Stimulated activated naive CD8-positive, alpha-beta T cell treated with anti-CD3 and anti-CD28 coated beads, Interleukin-15, Interleukin-2, amounts not matched to agents 100 ng/mL and 50 ng/mL, for 24 hours (primary cell): ENCODE results near the gene TGM3.

Source experiments
- H3K27ac Mint-ChIP-seq: one replicate; pipeline ENCODE4 v1.8.0; 2021; ENCODE audit warnings: mild to moderate bottlenecking, mixed read lengths
- H3K27me3 Mint-ChIP-seq: one replicate; pipeline ENCODE4 v1.8.0; 2021; ENCODE audit warnings: mixed read lengths
- H3K36me3 Mint-ChIP-seq: one replicate; pipeline ENCODE4 v1.8.0; 2021; ENCODE audit warnings: low read depth, mixed read lengths
- H3K4me1 Mint-ChIP-seq: one replicate; pipeline ENCODE4 v1.8.0; 2021; ENCODE audit warnings: low read depth, mixed read lengths
- H3K4me3 Mint-ChIP-seq: one replicate; pipeline ENCODE4 v1.8.0; 2021; ENCODE audit warnings: mild to moderate bottlenecking, mixed read lengths
- H3K9me3 Mint-ChIP-seq: one replicate; pipeline ENCODE4 v1.8.0; 2021; ENCODE audit warnings: mixed read lengths

The TGM3 gene

DNA sequence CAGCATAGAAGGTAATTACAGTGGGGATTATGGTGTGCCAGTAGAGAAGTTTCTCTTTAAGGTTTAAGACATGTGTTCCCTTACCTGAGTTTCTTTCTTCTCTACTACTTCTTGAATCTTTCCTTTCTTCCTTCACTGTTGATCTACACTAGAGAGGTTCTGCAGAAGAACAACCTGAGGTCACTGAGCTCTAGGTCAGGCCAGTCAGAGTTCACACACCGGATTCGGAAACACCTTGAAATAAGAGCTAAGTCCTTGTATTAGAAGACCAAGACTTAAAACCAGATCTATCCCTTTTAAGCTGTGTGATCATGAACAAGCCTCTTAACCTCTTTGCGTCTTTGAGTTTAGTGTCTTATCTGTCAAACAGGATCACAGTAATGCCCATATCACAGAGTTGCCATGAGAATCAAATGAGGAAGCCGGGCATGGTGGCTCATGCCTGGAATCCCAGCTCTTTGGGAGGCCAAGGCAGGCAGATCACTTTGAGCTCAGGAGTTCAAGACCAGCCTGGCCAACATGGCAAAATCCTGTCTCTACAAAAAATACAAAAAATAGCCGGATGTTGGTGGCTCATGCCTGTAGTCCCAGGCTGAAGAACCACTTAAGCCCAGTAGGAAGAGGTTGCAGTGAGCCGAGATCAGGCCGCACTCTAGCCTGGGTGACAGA is 22.0 kb upstream of the TGM3 start:
- Mint-ChIP-seq H3K27me3 (peaks cover 13% of the 10 kb centered on the region), H3K27ac (no peak overlapping the region), H3K9me3 (no peaks in the 10 kb centered on the region)

GRCh38 chr20:2276015-2276414 is 19.8 kb upstream of the TGM3 start:
- Mint-ChIP-seq H3K27me3 (peaks cover 3% of the 10 kb centered on the region), H3K9me3 (no peaks in the 10 kb centered on the region), H3K4me3 (no peak overlapping the region), H3K27ac (no peak overlapping the region), H3K36me3 (no peaks in the 10 kb centered on the region), H3K4me1 (no peaks in the 10 kb centered on the region)

More for the DNA sequence above, 22.0 kb upstream of the TGM3 start:
- H3K36me3 Mint-ChIP-seq = no peaks in the 10 kb centered on the region
- H3K4me1 Mint-ChIP-seq = no peaks in the 10 kb centered on the region
- H3K4me3 Mint-ChIP-seq = no peak overlapping the region

DNA sequence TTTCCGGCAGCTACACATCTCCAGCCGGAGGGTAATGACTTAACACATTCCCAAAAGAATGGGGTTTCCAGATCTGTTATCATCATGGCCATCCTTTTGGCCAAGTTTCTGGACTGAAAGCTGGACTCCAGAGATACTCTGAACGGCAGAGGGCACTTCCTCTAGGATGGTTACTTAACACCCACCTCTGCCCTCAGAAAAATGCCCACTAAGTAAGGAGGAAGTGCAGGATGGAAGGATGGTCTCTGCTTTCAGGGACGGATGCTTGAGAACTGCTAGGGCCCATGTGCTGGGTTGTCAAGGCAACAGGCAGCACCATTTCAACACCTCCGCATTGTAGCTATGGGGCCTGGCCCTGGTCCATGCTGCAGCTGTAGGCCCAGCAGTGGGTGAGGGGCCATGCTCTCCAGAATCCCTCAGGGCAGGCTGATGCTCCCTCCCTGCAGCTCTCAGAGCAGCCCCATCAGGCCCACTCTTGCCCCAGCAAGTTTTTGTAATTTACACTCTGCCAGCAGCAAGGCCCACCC is 16.5 kb upstream of the TGM3 start:
- Mint-ChIP-seq H3K36me3 (no peaks in the 10 kb centered on the region), H3K4me1 (no peaks in the 10 kb centered on the region), H3K9me3 (no peaks in the 10 kb centered on the region), H3K4me3 (no peak overlapping the region), H3K27ac (no peak overlapping the region), H3K27me3 (peaks cover 3% of the 10 kb centered on the region)

DNA sequence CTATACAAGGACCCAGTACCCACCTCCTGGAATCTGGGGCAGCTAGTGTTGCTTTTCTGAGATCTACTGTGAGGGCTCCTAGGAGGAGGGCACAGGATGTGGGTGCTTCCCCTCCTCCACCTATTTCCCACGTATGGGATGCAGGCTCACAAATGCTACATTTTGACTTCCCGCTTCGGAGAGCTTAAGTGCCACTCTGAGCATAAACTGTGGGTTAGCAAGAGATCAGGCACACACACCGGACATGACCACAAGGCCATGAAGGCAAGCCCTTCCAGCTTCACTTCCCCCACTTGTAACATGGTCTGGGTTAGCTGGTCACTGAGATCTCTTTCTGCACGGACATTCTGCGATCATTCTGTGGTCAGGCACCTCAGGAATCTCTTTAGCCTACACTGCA is 15.7 kb upstream of the TGM3 start:
- no peaks in the 10 kb centered on the region for H3K36me3 Mint-ChIP-seq
- no peaks in the 10 kb centered on the region for H3K4me1 Mint-ChIP-seq
- H3K9me3 Mint-ChIP-seq = no peaks in the 10 kb centered on the region
- H3K27me3 Mint-ChIP-seq = peaks cover 3% of the 10 kb centered on the region
- H3K27ac Mint-ChIP-seq = no peak overlapping the region
- H3K4me3 Mint-ChIP-seq = no peak overlapping the region

DNA sequence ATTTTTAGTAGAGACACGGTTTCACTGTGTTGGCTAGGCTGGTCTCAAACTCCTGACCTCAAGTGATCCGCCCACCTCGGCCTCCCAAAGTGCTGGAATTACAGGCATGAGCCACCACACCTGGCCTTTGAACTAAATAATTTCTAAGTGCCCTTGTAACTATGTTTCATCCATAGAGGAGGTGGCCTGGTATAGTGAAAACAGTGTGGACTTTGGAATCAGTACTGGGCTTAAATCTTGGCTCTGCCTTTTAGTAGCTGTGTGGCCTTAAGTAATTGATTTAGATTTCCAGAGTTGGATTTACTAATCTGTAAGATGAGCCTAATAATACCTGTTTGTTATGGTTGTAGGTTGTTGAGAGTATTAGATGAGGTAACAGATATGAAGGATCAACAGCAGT is 14.2 kb upstream of the TGM3 start:
- no peaks in the 10 kb centered on the region for H3K27me3 Mint-ChIP-seq
- H3K27ac Mint-ChIP-seq = no peak overlapping the region
- H3K4me3 Mint-ChIP-seq = no peak overlapping the region
- H3K4me1 Mint-ChIP-seq = no peaks in the 10 kb centered on the region
- H3K36me3 Mint-ChIP-seq = no peaks in the 10 kb centered on the region
- no peaks in the 10 kb centered on the region for H3K9me3 Mint-ChIP-seq

DNA sequence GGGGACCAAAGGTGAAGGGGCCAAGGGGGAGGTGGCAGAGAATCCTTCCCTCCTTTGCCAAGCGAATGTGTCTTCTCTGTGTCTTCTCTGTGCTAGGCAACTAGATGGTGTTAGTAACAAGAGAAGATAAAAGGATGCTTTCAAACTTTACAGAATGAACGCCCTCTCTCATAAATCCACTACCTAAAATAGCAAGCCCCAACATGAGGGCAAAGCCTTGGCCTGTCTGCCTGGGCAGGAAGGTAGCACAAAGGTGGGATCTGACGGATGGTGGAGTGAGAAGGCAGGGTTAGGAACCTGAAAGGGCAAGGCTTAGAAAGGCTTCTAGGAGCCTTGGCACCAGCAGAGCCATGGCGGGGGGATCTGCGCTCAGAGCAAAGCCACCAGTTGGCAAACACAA is 13.6 kb upstream of the TGM3 start:
- H3K36me3 Mint-ChIP-seq = no peaks in the 10 kb centered on the region
- H3K27ac Mint-ChIP-seq = no peak overlapping the region
- H3K4me1 Mint-ChIP-seq = no peaks in the 10 kb centered on the region
- no peak overlapping the region for H3K4me3 Mint-ChIP-seq
- H3K27me3 Mint-ChIP-seq = no peaks in the 10 kb centered on the region
- no peaks in the 10 kb centered on the region for H3K9me3 Mint-ChIP-seq

DNA sequence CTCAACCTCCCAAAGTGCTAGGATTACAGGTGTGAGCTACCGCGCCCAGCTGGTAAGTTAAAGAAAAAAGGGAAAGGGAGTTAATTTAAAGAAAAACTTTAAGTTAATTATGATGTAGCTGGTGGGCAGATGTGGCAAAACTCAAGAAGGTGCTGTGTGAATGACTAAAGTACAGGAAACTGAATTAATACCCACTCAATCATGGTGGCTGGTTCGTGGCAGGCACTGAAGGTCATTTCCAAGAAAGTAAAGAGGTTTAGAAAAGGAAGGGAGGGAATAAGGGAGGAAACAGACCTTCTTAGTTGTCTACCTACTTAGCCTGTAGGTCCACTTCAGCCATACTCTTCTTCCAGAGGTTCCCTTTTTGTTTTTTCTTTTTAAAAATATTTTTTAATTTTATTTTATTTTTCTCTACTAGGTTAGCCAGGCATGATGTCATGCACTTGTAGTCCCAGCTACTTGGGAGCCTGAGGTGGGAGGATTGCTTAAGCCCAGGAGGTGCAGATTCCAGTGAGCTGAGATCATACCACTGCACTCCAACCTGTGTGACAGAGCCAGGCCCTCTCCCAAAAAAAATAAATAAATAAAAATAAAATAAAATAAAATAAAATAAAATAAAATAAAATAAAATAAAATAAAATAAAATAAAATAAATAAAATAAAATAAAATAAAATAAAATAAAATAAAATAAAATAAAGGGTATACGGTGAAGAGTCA is 11.9 kb upstream of the TGM3 start:
- Mint-ChIP-seq H3K36me3 (no peaks in the 10 kb centered on the region), H3K4me3 (no peak overlapping the region), H3K27ac (no peak overlapping the region), H3K9me3 (no peaks in the 10 kb centered on the region), H3K27me3 (peaks cover 6% of the 10 kb centered on the region), H3K4me1 (peaks cover 4% of the 10 kb centered on the region)

DNA sequence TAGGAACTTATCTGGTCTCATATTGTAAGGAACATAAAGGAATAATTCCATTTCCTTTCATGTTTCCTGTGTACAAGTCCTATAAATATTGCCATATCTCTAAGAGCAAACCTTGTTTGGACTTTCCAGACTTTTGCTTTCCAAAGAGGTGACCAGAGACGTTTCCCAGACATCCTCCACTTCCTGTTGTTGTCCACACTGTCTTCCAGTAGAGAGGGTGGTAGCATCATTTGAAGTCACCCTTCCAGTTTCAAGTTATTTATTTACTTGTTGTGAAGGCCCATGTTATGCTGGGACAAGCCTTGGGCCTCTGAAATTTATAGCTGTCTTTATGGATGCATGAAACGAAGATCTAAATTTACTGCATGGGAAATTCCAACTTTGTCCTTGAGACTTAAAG is 10.6 kb upstream of the TGM3 start:
- Mint-ChIP-seq H3K27ac (no peak overlapping the region), H3K9me3 (no peaks in the 10 kb centered on the region), H3K4me3 (no peak overlapping the region), H3K27me3 (peaks cover 13% of the 10 kb centered on the region), H3K4me1 (peaks cover 11% of the 10 kb centered on the region), H3K36me3 (no peaks in the 10 kb centered on the region)

DNA sequence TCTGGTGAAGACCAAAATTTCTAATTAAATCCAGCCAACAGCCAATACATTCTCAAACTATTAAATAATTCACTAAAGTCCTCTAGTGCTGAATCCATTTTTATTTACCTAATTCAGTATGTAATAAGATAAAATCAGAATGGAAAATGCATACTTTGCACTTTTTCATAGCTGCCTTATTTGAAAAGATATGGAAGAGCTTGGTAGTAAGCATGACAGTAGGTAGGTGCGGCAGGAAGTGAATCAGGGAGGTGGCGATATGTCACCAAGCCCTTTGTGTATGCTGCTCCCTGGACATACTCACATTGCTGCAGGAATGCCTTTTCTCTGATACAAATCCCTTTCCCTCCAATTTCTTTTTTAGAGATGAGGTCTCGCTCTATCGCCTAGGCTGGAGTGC is 10.2 kb upstream of the TGM3 start:
- Mint-ChIP-seq H3K27ac (no peak overlapping the region), H3K4me3 (no peak overlapping the region), H3K9me3 (no peaks in the 10 kb centered on the region), H3K36me3 (no peaks in the 10 kb centered on the region), H3K27me3 (peaks cover 13% of the 10 kb centered on the region), H3K4me1 (peaks cover 11% of the 10 kb centered on the region)

- Mint-ChIP-seq H3K27me3 (peaks cover 13% of the 10 kb centered on the region), H3K9me3 (no peaks in the 10 kb centered on the region), H3K4me1 (peaks cover 11% of the 10 kb centered on the region)
These were observed 8.3 kb upstream of the TGM3 start for GRCh38 chr20:2287504-2287903.

DNA sequence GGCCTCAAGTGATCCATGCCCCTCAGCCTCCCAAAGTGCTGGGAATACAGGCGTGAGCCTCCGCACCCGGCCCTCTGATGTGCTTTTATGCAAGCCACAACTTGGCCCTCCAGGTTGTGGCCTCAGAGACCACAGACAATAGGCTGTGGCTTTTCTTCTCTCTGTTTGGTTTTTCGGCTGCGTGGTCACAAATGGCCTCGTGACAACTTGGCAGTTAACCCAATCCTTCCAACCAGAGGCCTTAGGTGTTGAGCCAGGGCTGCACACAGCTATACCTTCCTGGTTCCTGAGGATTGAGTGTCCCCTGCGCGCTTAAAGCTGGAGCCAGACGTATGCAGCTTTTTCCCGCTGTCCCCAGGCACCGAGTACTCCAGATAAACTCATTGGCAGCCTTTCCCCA is 6.3 kb upstream of the TGM3 start:
- no peaks in the 10 kb centered on the region for H3K9me3 Mint-ChIP-seq
- H3K4me3 Mint-ChIP-seq = no peak overlapping the region
- peaks cover 11% of the 10 kb centered on the region for H3K4me1 Mint-ChIP-seq
- H3K36me3 Mint-ChIP-seq = no peaks in the 10 kb centered on the region
- H3K27me3 Mint-ChIP-seq = peaks cover 13% of the 10 kb centered on the region
- H3K27ac Mint-ChIP-seq = no peak overlapping the region

More at GRCh38 chr20:2287504-2287903, 8.3 kb upstream of the TGM3 start:
- Mint-ChIP-seq H3K36me3 (no peaks in the 10 kb centered on the region), H3K4me3 (no peak overlapping the region), H3K27ac (no peak overlapping the region)

- Mint-ChIP-seq H3K27me3 (peaks cover 13% of the 10 kb centered on the region), H3K9me3 (no peaks in the 10 kb centered on the region), H3K4me3 (no peak overlapping the region), H3K36me3 (no peaks in the 10 kb centered on the region), H3K27ac (no peak overlapping the region), H3K4me1 (peaks cover 11% of the 10 kb centered on the region)
These were observed 5.3 kb upstream of the TGM3 start for GRCh38 chr20:2290486-2290885.

GRCh38 chr20:2292416-2293110 is 3.2 kb upstream of the TGM3 start:
- Mint-ChIP-seq H3K36me3 (no peaks in the 10 kb centered on the region), H3K4me1 (peaks cover 11% of the 10 kb centered on the region), H3K4me3 (no peak overlapping the region), H3K9me3 (no peaks in the 10 kb centered on the region), H3K27ac (no peak overlapping the region), H3K27me3 (peaks cover 13% of the 10 kb centered on the region)

DNA sequence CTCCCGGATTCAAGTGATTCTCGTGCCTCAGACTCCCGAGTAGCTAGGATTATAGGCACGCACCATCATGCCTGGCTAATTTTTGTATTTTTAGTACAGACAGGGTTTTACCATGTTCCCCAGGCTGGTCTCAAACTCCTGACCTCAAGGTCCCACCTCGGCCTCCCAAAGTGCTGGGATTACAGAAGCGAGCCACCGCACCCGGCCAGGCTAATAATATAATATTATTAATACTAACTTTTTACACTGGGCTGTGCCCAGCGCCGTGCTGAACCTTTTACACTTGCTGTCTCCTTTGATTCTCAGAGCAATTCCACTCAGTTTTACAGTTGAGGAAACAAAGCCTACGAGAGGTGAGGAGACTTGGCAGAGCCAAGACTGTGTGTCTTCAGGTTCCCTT is 2.3 kb upstream of the TGM3 start:
- Mint-ChIP-seq H3K9me3 (no peaks in the 10 kb centered on the region), H3K36me3 (no peaks in the 10 kb centered on the region), H3K4me3 (no peak overlapping the region), H3K4me1 (peaks cover 11% of the 10 kb centered on the region), H3K27ac (no peak overlapping the region), H3K27me3 (peaks cover 11% of the 10 kb centered on the region)

- Mint-ChIP-seq H3K27ac (no peak overlapping the region), H3K36me3 (no peaks in the 10 kb centered on the region), H3K27me3 (peaks cover 6% of the 10 kb centered on the region), H3K4me3 (no peak overlapping the region), H3K9me3 (no peaks in the 10 kb centered on the region), H3K4me1 (peaks cover 6% of the 10 kb centered on the region)
These were observed 1.8 kb upstream of the TGM3 start for GRCh38 chr20:2293971-2294370.
